K562 (cell line): Measurements from ENCODE around the gene ART4. TPM values are rescaled to one million over a fixed set of nuclear protein-coding genes. Genes with fewer than 3 reads are reported as not detected.

ENCODE experiments used
- BRF1 ChIP-seq: IDR thresholded peaks from 3 replicates; pipeline ENCODE4 v1.6.1; 2011; ENCODE audit warnings: borderline replicate concordance, mild to moderate bottlenecking; ENCODE audit not compliant: insufficient read length; ENCODE audit errors: extremely low read depth
- FOXJ3 ChIP-seq: sonication (generic); formaldehyde crosslinking; IDR thresholded peaks from 2 replicates; pipeline ENCODE4 v1.4.0; 2020; ENCODE audit warnings: mild to moderate bottlenecking, missing genetic modification reagents
- HNRNPUL1 ChIP-seq: fragments of 200-400 bp; formaldehyde crosslinking; IDR thresholded peaks from 2 replicates; pipeline ENCODE4 v1.6.1; 2017; ENCODE audit warnings: low read length
- UBTF ChIP-seq, 2 experiments: IDR thresholded peaks; 2 replicates each; pipeline ENCODE4 v1.6.1; 2012; ENCODE audit warnings: improper control_type of control experiment in 2 of 2, low read depth in 2 of 2, low read length in 2 of 2, borderline replicate concordance in 1 of 2
- XRCC5 ChIP-seq: fragments of 200-400 bp; formaldehyde crosslinking; IDR thresholded peaks from 2 replicates; pipeline ENCODE4 v1.6.1; 2017; ENCODE audit warnings: low read depth, mild to moderate bottlenecking, low read length
- ZNF280B ChIP-seq: fragments of 250-450 bp; sonication (Bioruptor Pico); IDR thresholded peaks from 2 replicates; pipeline ENCODE4 v1.5.1; 2021; ENCODE audit warnings: mild to moderate bottlenecking
- polyA plus RNA-seq, 8 experiments: library from polyadenylated mRNA; depleted of rRNA in 4 of 8; stranded (reverse) in 5 of 8; unstranded in 3 of 8; fragments of >200 nt; fragmentation: Nextera tagmentation in 2 of 8; fragmentation: Illumina TruSeq in 1 of 8; extraction: Ambion mirVana in 2 of 8; extraction: Trizol in 1 of 8; gene quantifications; 2 replicates each; pipeline versions ENCODE4 v1.2.1 to v1.2.3, GENCODE V29; 2011 to 2014; ENCODE audit warnings: inconsistent platforms in 1 of 8, missing spikeins in 1 of 8
- total RNA-seq, 7 experiments: library from RNA; depleted of rRNA in 6 of 7; stranded (reverse); fragments of >200 nt in 6 of 7; fragmentation: Illumina TruSeq in 2 of 7; extraction: Trizol in 2 of 7; gene quantifications; 2 replicates each; pipeline versions ENCODE4 v1.2.1 to v1.2.3, GENCODE V29; 2011 to 2021; ENCODE audit warnings: low replicate concordance in 1 of 7

Gene ART4
- total and polyA plus RNA-seq, 9 of the 15 experiments (the other 6 are each of a cell fraction or from before 2014, with no cell fraction given): 0.07 TPM; not detected in 8

- TF ChIP-seq UBTF (IDR thresholded peaks at IDR 0.05; ENCODE audit: borderline replicate concordance in 1 of 2, low read depth in 2 of 2, low read length in 2 of 2) (no peak), XRCC5 (no peak), ZNF280B (CRISPR knock-in tag) (no peak), BRF1 (no peak), FOXJ3 (CRISPR knock-in tag) (no peak), HNRNPUL1 (no peak)
Observed at GRCh38 chr12:14777271-14777670, 66.1 kb downstream of the ART4 start (continued).
